Measurements from ENCODE around the gene TRMT6. TPM values are rescaled to one million over a fixed set of nuclear protein-coding genes. Genes with fewer than 3 reads are reported as not detected.

TRMT6 gene
- total RNA-seq (ENCODE audit: low replicate concordance), result 11.6 and 11.9 TPM in 2 replicates
- long read RNA-seq, transcript TRMT6-201 (11 exons, 2,327 nt), result major isoform, 9 of 17 reads
- long read RNA-seq, partial matches to known transcripts, result 6 of 17 reads
- long read RNA-seq, other reads (novel, unspliced or antisense), result 2 of 17 reads

DNA sequence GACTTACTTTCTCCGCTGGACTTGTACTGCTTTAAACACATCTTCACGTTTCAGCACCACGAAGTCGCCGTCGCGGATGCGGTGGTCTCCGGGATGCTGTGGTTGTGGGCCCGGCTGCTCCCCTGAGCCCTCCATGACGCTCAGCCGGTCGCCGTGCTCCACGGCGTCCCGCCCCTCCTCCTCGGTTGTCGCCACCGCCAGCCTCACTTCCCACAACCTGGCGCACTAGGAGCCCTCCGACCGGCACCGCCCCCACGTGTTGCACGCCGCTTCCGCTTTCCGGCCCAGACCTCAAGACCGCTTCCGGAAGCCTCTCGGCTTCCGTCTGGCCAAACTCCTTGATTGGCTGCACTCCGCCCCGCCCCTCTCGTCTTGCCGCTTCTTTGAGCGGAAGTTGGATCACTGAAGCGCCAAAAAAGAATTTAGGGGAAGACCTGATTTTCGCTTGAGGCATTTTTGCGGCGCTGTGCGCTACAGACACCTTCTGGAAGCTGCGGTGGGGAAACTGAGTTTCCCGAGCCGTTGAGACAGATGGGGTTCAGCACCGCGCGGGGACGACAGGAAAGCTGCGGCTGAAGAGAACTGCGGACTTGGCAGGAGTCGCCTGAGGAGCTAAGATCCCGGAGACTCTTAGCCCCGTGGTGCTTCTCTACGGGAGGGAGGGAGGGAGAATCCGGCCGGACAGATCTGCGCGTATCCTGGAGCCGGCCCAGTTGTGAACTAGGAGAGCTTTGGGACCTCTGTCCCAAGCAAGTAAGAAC, at the start of gene TRMT6, which contains the start of gene MCM8:
Gene TRMT6 (minus strand): TSS at position 263 of the 761 bp plus-strand sequence. CDS start 128 bp downstream, at position 135.
Gene MCM8 (plus strand): TSS at position 382 of the 761 bp plus-strand sequence. CDS start 1,364 bp downstream, outside the sequence.
- Mint-ChIP-seq H3K4me1 (ENCODE audit: unreplicated experiment) (peaks cover 21% of the 10 kb centered on the region), H3K9me3 (no peaks in the 10 kb centered on the region), H3K36me3 (peaks cover 3% of the 10 kb centered on the region), H3K27ac (peak within 1 kb of the TSS; percentile 90), H3K4me3 (peak within 1 kb of the TSS; percentile 96), H3K27me3 (no peaks in the 10 kb centered on the region)
- TF ChIP-seq, protein P1, sequence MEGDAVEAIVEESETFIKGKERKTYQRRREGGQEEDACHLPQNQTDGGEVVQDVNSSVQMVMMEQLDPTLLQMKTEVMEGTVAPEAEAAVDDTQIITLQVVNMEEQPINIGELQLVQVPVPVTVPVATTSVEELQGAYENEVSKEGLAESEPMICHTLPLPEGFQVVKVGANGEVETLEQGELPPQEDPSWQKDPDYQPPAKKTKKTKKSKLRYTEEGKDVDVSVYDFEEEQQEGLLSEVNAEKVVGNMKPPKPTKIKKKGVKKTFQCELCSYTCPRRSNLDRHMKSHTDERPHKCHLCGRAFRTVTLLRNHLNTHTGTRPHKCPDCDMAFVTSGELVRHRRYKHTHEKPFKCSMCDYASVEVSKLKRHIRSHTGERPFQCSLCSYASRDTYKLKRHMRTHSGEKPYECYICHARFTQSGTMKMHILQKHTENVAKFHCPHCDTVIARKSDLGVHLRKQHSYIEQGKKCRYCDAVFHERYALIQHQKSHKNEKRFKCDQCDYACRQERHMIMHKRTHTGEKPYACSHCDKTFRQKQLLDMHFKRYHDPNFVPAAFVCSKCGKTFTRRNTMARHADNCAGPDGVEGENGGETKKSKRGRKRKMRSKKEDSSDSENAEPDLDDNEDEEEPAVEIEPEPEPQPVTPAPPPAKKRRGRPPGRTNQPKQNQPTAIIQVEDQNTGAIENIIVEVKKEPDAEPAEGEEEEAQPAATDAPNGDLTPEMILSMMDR (conservative IDR thresholded peaks at IDR 0.05), result no peak
- DNase-seq (ENCODE audit: extremely low spot score, unreplicated experiment), result peak; percentile 88

DNA sequence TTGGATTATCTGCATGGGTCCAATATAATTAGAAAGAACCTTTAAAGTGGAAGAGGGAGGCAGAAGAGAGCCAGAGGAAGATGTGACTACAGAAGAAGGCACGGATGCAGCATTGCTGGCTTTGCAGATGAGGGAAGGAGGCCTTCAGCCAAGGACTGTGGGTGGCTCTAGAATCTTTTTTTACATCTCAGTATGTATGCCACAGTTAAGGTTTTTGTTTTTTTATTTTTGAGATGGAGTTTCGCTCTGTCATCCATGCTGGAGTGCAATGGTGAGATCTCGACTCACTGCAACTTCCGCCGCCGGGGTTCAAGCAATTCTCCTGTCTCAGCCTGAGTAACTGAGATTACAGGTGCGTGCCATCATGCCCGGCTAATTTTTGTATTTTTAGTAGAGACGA, 49.5 kb upstream of the TRMT6 start:
- H3K4me1 Mint-ChIP-seq (ENCODE audit: unreplicated experiment), result peaks cover 4% of the 10 kb centered on the region
- no peaks in the 10 kb centered on the region for H3K27me3 Mint-ChIP-seq
- H3K36me3 Mint-ChIP-seq, result peaks cover 4% of the 10 kb centered on the region
- TF ChIP-seq, protein P1 (conservative IDR thresholded peaks at IDR 0.05), result no peak
- H3K27ac Mint-ChIP-seq, result no peak overlapping the region
- no peak for DNase-seq (ENCODE audit: extremely low spot score, unreplicated experiment)
- H3K9me3 Mint-ChIP-seq, result no peaks in the 10 kb centered on the region
- no peak overlapping the region for H3K4me3 Mint-ChIP-seq

DNA sequence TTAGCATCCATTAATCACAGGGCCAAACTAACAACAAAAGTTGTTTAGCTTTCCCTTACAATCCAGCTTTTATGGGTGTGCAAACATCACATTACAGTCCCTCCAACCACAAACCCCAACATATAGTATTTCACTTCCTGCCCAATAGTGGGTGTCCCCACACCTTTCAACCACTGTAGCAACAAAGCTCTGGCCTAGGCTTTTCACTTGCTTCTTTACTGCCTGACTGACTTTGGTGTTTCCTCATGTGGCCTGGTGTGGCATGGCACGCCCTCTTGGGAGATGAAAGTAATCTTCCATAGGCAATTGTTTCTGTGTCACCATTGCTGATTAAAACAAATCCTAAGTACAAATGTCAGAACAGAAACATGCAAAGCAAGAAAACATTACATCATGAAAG, 46.4 kb upstream of the TRMT6 start:
- no peaks in the 10 kb centered on the region for H3K4me1 Mint-ChIP-seq (ENCODE audit: unreplicated experiment)
- no peak overlapping the region for H3K27ac Mint-ChIP-seq
- peaks cover 4% of the 10 kb centered on the region for H3K36me3 Mint-ChIP-seq
- H3K9me3 Mint-ChIP-seq, result no peaks in the 10 kb centered on the region
- no peak overlapping the region for H3K4me3 Mint-ChIP-seq
- no peak for DNase-seq (ENCODE audit: extremely low spot score, unreplicated experiment)
- H3K27me3 Mint-ChIP-seq, result no peaks in the 10 kb centered on the region
- TF ChIP-seq, protein P1 (conservative IDR thresholded peaks at IDR 0.05), result no peak

DNA sequence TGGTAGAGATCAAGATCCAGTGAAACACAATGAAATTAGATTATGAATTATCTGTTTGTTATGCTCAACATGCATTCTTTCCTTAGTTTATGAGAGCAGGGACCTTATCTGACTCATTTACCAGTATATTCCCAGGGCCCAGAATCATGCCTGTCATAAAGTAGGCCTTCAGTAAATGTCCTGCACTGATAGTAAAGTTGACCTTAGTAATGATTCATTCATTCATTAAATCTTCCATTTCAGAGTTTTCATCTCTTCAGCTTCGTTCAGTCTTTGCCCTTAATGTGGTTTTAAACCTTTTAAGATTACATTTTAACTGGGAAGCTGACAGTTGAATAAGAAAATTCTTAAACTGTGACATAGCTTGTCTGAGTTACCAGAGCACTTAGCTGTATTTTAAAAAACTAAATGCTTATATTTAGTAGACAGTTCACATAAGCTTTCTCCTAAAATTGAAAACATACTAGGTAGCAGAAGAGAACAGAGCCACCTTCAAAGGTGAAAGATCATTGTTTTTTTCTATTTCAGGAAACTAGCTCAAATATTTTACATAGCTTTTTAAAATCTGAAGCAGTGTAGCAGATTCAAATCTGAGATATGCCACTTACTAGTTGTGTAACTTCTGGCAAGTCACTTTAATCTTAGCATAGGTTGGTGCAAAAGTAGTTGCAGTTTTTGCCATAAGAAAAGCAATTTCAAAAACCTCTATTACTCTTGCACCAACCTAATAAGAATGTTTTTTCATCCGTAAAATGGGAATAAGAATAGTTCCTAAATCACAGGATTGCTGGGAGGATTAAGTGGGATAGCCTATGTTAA, 41.5 kb upstream of the TRMT6 start:
- no peak overlapping the region for H3K27ac Mint-ChIP-seq
- H3K4me1 Mint-ChIP-seq (ENCODE audit: unreplicated experiment), result no peaks in the 10 kb centered on the region
- no peak overlapping the region for H3K4me3 Mint-ChIP-seq
- no peak for DNase-seq (ENCODE audit: extremely low spot score, unreplicated experiment)
- H3K27me3 Mint-ChIP-seq, result no peaks in the 10 kb centered on the region
- peaks cover 15% of the 10 kb centered on the region for H3K36me3 Mint-ChIP-seq
- TF ChIP-seq, protein P1 (conservative IDR thresholded peaks at IDR 0.05), result no peak
- no peaks in the 10 kb centered on the region for H3K9me3 Mint-ChIP-seq

GRCh38 chr20:5990946-5991345, 40.6 kb upstream of the TRMT6 start:
- no peak for DNase-seq (ENCODE audit: extremely low spot score, unreplicated experiment)
- H3K4me3 Mint-ChIP-seq, result no peak overlapping the region
- H3K4me1 Mint-ChIP-seq (ENCODE audit: unreplicated experiment), result no peaks in the 10 kb centered on the region
- no peaks in the 10 kb centered on the region for H3K9me3 Mint-ChIP-seq
- H3K27ac Mint-ChIP-seq, result no peak overlapping the region
- H3K36me3 Mint-ChIP-seq, result peaks cover 19% of the 10 kb centered on the region
- H3K27me3 Mint-ChIP-seq, result no peaks in the 10 kb centered on the region
- TF ChIP-seq, protein P1 (conservative IDR thresholded peaks at IDR 0.05), result no peak

Measured in type B pancreatic cell (in vitro differentiated cells).